Measurements from ENCODE around the gene ATP8A1. TPM values are rescaled to one million over a fixed set of nuclear protein-coding genes. Genes with fewer than 3 reads are reported as not detected.

The ATP8A1 gene
- total RNA-seq, 2 donors from 2014 or later, result 37.4 to 70.9 TPM

- peak overlapping the region in 3 of 4 donors; percentile 33 to 73 (median 66) for H3K27ac ChIP-seq
- H3K4me3 ChIP-seq, result no peak overlapping the region
- no peak for TF ChIP-seq POLR2A (IDR thresholded peaks at IDR 0.05)
- TF ChIP-seq CTCF (IDR thresholded peaks at IDR 0.05), result no peak
- no peaks in the 10 kb centered on the region for H3K9me3 ChIP-seq
- peaks cover 25% of the 10 kb centered on the region for H3K4me1 ChIP-seq
- DNase-seq (no peak), ATAC-seq (no peak)
- no peaks in the 10 kb centered on the region for H3K36me3 ChIP-seq (replicated peaks in 1 of 2; ENCODE audit: insufficient read depth in 1 of 2, low read depth in 2 of 2)
- WGBS, 2 donors, result 55 to 57% methylated on average over 3 of the region's 3 CpGs
- no peaks in the 10 kb centered on the region for H3K27me3 ChIP-seq
- intact Hi-C loops (cut with DNase I), result no loop called here
These were observed 198.2 kb downstream of the ATP8A1 start for GRCh38 chr4:42458657-42459056.

GRCh38 chr4:42454755-42455420, 202.0 kb downstream of the ATP8A1 start:
- Histone ChIP-seq H3K36me3 (replicated peaks in 1 of 2; ENCODE audit: insufficient read depth in 1 of 2, low read depth in 2 of 2) (no peaks in the 10 kb centered on the region), H3K4me3 (no peak overlapping the region), H3K9me3 (no peaks in the 10 kb centered on the region), H3K4me1 (peaks cover 23% of the 10 kb centered on the region), H3K27me3 (no peaks in the 10 kb centered on the region), H3K27ac (no peak overlapping the region)
- no peak for DNase-seq
- intact Hi-C loops (cut with DNase I), result no loop called here
- TF ChIP-seq POLR2A (IDR thresholded peaks at IDR 0.05) (no peak), CTCF (IDR thresholded peaks at IDR 0.05) (no peak)
- ATAC-seq, result peak; percentile 45
- WGBS, 2 donors, result 80 to 90% methylated on average over 2 of the region's 2 CpGs

- no peaks in the 10 kb centered on the region for H3K27me3 ChIP-seq
- TF ChIP-seq POLR2A (IDR thresholded peaks at IDR 0.05) (no peak), CTCF (IDR thresholded peaks at IDR 0.05) (no peak)
- intact Hi-C loops (cut with DNase I), result no loop called here
- no peaks in the 10 kb centered on the region for H3K36me3 ChIP-seq (replicated peaks in 1 of 2; ENCODE audit: insufficient read depth in 1 of 2, low read depth in 2 of 2)
- H3K27ac ChIP-seq, result no peak overlapping the region
- H3K9me3 ChIP-seq, result no peaks in the 10 kb centered on the region
- ATAC-seq (no peak), DNase-seq (no peak)
- H3K4me3 ChIP-seq, result no peak overlapping the region
- WGBS, 2 donors, result 78 to 100% methylated on average over 1 of the region's 1 CpG
- H3K4me1 ChIP-seq, result peaks cover 16% of the 10 kb centered on the region
These were observed 203.3 kb downstream of the ATP8A1 start for GRCh38 chr4:42453612-42454011.

- H3K9me3 ChIP-seq, result no peaks in the 10 kb centered on the region
- TF ChIP-seq CTCF (IDR thresholded peaks at IDR 0.05), result no peak
- no peak for TF ChIP-seq POLR2A (IDR thresholded peaks at IDR 0.05)
- ATAC-seq, result peak; percentile 63
- WGBS, 2 donors, result 55 to 56% methylated on average over 3 of the region's 3 CpGs
- no peaks in the 10 kb centered on the region for H3K27me3 ChIP-seq
- peaks cover 9% of the 10 kb centered on the region for H3K4me1 ChIP-seq
- H3K4me3 ChIP-seq, result no peak overlapping the region
- no peaks in the 10 kb centered on the region for H3K36me3 ChIP-seq (replicated peaks in 1 of 2; ENCODE audit: insufficient read depth in 1 of 2, low read depth in 2 of 2)
- H3K27ac ChIP-seq, result peak overlapping the region in 2 of 4 donors; percentile 36 to 38
- intact Hi-C loops (cut with DNase I), result no loop called here
- peak in 1 of 4 donors; percentile 10 for DNase-seq
These were observed 204.1 kb downstream of the ATP8A1 start for GRCh38 chr4:42452823-42453222.

- H3K27me3 ChIP-seq, result no peaks in the 10 kb centered on the region
- H3K27ac ChIP-seq, result no peak overlapping the region
- TF ChIP-seq CTCF (IDR thresholded peaks at IDR 0.05) (no peak), POLR2A (IDR thresholded peaks at IDR 0.05) (no peak)
- no peak overlapping the region for H3K4me3 ChIP-seq
- 65 to 70% methylated on average over 5 of the region's 5 CpGs for WGBS, 2 donors
- no peaks in the 10 kb centered on the region for H3K4me1 ChIP-seq
- intact Hi-C loops (cut with DNase I), result no loop called here
- no peak for ATAC-seq
- H3K9me3 ChIP-seq, result no peaks in the 10 kb centered on the region
- peaks cover 0 to 2% of the 10 kb centered on the region in 2 donors for H3K36me3 ChIP-seq (replicated peaks in 1 of 2; ENCODE audit: insufficient read depth in 1 of 2, low read depth in 2 of 2)
- DNase-seq, result no peak
These were observed 210.1 kb downstream of the ATP8A1 start for GRCh38 chr4:42446823-42447222.

Data from body of pancreas (tissue), 4 donors.